ENCODE measurements around the gene PDE4D.

DNA sequence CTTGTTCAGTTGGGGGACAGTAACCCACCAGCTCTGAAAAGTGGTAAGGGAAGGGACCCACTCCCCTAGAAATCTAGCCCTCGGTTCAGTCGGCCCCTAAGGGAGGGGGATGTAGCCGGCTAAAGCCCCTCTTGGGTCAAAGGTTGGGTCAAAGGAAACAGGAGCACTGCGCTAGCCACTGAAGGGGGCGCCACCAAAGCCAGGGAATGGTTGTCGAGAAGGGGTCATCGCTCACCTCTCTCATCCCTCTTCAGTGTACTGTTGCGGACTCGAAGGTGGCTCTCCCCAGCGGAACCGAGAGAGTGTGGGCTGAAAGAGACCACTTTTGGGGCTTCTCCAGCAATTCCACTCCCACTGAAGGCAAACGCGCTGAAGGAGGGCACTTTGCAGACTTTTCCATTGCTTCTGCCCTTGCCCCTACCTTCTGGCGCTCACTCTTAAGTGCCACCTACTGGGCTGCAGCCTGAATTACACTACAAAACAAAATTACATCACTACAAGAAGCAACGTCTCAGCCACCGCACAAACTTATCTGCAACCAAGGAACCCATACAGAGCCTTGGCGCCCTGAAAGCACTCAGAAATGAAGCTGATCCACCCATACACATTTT lies 396.9 kb downstream of the PDE4D start:
- TF ChIP-seq, protein P1, sequence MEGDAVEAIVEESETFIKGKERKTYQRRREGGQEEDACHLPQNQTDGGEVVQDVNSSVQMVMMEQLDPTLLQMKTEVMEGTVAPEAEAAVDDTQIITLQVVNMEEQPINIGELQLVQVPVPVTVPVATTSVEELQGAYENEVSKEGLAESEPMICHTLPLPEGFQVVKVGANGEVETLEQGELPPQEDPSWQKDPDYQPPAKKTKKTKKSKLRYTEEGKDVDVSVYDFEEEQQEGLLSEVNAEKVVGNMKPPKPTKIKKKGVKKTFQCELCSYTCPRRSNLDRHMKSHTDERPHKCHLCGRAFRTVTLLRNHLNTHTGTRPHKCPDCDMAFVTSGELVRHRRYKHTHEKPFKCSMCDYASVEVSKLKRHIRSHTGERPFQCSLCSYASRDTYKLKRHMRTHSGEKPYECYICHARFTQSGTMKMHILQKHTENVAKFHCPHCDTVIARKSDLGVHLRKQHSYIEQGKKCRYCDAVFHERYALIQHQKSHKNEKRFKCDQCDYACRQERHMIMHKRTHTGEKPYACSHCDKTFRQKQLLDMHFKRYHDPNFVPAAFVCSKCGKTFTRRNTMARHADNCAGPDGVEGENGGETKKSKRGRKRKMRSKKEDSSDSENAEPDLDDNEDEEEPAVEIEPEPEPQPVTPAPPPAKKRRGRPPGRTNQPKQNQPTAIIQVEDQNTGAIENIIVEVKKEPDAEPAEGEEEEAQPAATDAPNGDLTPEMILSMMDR (conservative IDR thresholded peaks at IDR 0.05; ENCODE audit: low read depth, low read length): peak; percentile 71
- TF ChIP-seq EZH2 (IDR thresholded peaks at IDR 0.05; ENCODE audit: borderline replicate concordance, low read depth, low read length, poor library complexity, severe bottlenecking): no peak
